ENCODE measurements around the gene A4GALT.

A4GALT gene

GRCh38 chr22:42700355-42700754 is 20.3 kb downstream of the A4GALT start:
- DNase-seq, result no peak

- DNase-seq, result no peak
Observed at GRCh38 chr22:42699976-42700352, 20.7 kb downstream of the A4GALT start.

- DNase-seq, result no peak
Observed at GRCh38 chr22:42699281-42699975, 21.2 kb downstream of the A4GALT start.

GRCh38 chr22:42697542-42698013 is 23.1 kb downstream of the A4GALT start:
- DNase-seq, result peak; percentile 81

GRCh38 chr22:42696331-42696967 is 24.2 kb downstream of the A4GALT start:
- DNase-seq, result peak; percentile 39

- peak; percentile 46 for DNase-seq
Observed at GRCh38 chr22:42695294-42695693, 25.4 kb downstream of the A4GALT start.

GRCh38 chr22:42693763-42694683 is 26.6 kb downstream of the A4GALT start:
- DNase-seq, result no peak

GRCh38 chr22:42693055-42693762 is 27.5 kb downstream of the A4GALT start:
- DNase-seq, result peak; percentile 18

- DNase-seq, result peak; percentile 17
Observed at GRCh38 chr22:42692239-42693054, 28.2 kb downstream of the A4GALT start.

GRCh38 chr22:42691440-42691839 is 29.2 kb downstream of the A4GALT start:
- DNase-seq, result peak; percentile 50

- peak; percentile 91 for DNase-seq
Observed at GRCh38 chr22:42688241-42689211, 32.1 kb downstream of the A4GALT start.

- peak; percentile 43 for DNase-seq
Observed at GRCh38 chr22:42686756-42687491, 33.7 kb downstream of the A4GALT start.

GRCh38 chr22:42685941-42686653 is 34.6 kb downstream of the A4GALT start:
- DNase-seq, result peak; percentile 56

- peak; percentile 42 for DNase-seq
Observed at GRCh38 chr22:42684462-42685195, 36.0 kb downstream of the A4GALT start.

GRCh38 chr22:42683578-42684283 is 36.9 kb downstream of the A4GALT start:
- DNase-seq, result peak; percentile 63

GRCh38 chr22:42682113-42682851 is 38.4 kb downstream of the A4GALT start:
- DNase-seq, result peak; percentile 33

GRCh38 chr22:42680648-42681047 is 40.0 kb downstream of the A4GALT start:
- DNase-seq, result no peak
